Endodermal cell (in vitro differentiated cells): Measurements from ENCODE around the gene FRS2. TPM values are rescaled to one million over a fixed set of nuclear protein-coding genes. Genes with fewer than 3 reads are reported as not detected.

Experiments used
- DNase-seq: peaks from one replicate; pipeline ENCODE4 v3.0.0-alpha.2; 2017
- H3K27ac ChIP-seq: 2 replicates; pipeline ENCODE4 v1.5.1; 2013; ENCODE audit warnings: mild to moderate bottlenecking, low read depth, low read length, moderate library complexity
- H3K27me3 ChIP-seq: 2 replicates; pipeline ENCODE4 v1.6.1; 2013; ENCODE audit warnings: mild to moderate bottlenecking, low read length, moderate library complexity; ENCODE audit not compliant: insufficient read depth, control insufficient read depth, poor library complexity, severe bottlenecking
- H3K36me3 ChIP-seq: 2 replicates; pipeline ENCODE4 v1.7.0; 2013; ENCODE audit warnings: mild to moderate bottlenecking, low read length, moderate library complexity; ENCODE audit not compliant: control insufficient read depth, insufficient read depth
- H3K4me1 ChIP-seq: one replicate; pipeline ENCODE4 v1.7.0; 2013; ENCODE audit warnings: low read length; ENCODE audit not compliant: control insufficient read depth, insufficient read depth
- H3K4me3 ChIP-seq: 2 replicates; pipeline ENCODE4 v1.5.1; 2013; ENCODE audit warnings: mild to moderate bottlenecking, low read length, moderate library complexity
- H3K9ac ChIP-seq: 2 replicates; pipeline ENCODE4 v1.6.1; 2013; ENCODE audit warnings: mild to moderate bottlenecking, low read length, moderate library complexity; ENCODE audit not compliant: poor library complexity, severe bottlenecking; ENCODE audit errors: extremely low read depth
- H3K9me3 ChIP-seq: 2 replicates; pipeline ENCODE4 v1.6.1; 2013; ENCODE audit warnings: mild to moderate bottlenecking, low read length, moderate library complexity; ENCODE audit not compliant: control insufficient read depth
- H3K27ac Mint-ChIP-seq: 2 replicates; pipeline ENCODE4 v1.8.0; 2020; ENCODE audit warnings: mixed read lengths
- H3K27me3 Mint-ChIP-seq: 2 replicates; pipeline ENCODE4 v1.8.0; 2021; ENCODE audit warnings: mild to moderate bottlenecking, mixed read lengths; ENCODE audit not compliant: insufficient read depth
- H3K36me3 Mint-ChIP-seq: 2 replicates; pipeline ENCODE4 v1.8.0; 2020; ENCODE audit warnings: low read depth, mixed read lengths
- H3K4me1 Mint-ChIP-seq: 2 replicates; pipeline ENCODE4 v1.8.0; 2020; ENCODE audit warnings: mixed read lengths
- H3K4me3 Mint-ChIP-seq: 2 replicates; pipeline ENCODE4 v1.8.0; 2020; ENCODE audit warnings: mild to moderate bottlenecking, moderate library complexity, mixed read lengths
- H3K9me3 Mint-ChIP-seq: 2 replicates; pipeline ENCODE4 v1.8.0; 2020; ENCODE audit warnings: mild to moderate bottlenecking, mixed read lengths
- CTCF ChIP-seq: fragments of 200-600 bp; sonication (generic); conservative IDR thresholded peaks from 2 replicates; pipeline ENCODE4 v1.5.0; 2021; ENCODE audit warnings: antibody characterized with exemption, mild to moderate bottlenecking
- WGBS, 2 experiments: methylation state at CpG; one replicate each; pipeline versions ENCODE4 v1.1.5 to v1.1.7; 2013; ENCODE audit warnings: missing lambda C conversion rate in 2 of 2, mixed read lengths in 1 of 2; ENCODE audit not compliant: insufficient coverage in 1 of 2, insufficient read length in 1 of 2; 5-methylcytosine and 5-hydroxymethylcytosine counted together
- total RNA-seq, 2 donors: library from RNA; stranded (reverse); fragmentation: NEBNext Ultra II Directional in 1 of 2; extraction: Animal tissue kit (Norgen Biotek cat#: 25700) in 1 of 2; gene quantifications; 2 replicates in 1 of 2; 3 replicates in 1 of 2; pipeline ENCODE4 v1.2.1, GENCODE V29; 2021

The FRS2 gene
- total RNA-seq, 2 donors from 2014 or later, result 63.1 to 65.8 TPM

- Histone ChIP-seq H3K4me1 (peaks cover 30% of the 10 kb centered on the region), H3K27me3 (no peaks in the 10 kb centered on the region), H3K36me3 (no peaks in the 10 kb centered on the region), H3K9me3 (no peaks in the 10 kb centered on the region), H3K27ac (no peak overlapping the region), H3K4me3 (no peak overlapping the region), H3K9ac (no peak overlapping the region)
- WGBS, 2 experiments, result 100% methylated on average over 1 of the region's 1 CpG; no CpG with 5 or more reads in 1 of the 2 experiments
- H3K36me3 Mint-ChIP-seq, result no peaks in the 10 kb centered on the region
- H3K27me3 Mint-ChIP-seq, result no peaks in the 10 kb centered on the region
- DNase-seq, result no peak
- no peak overlapping the region for H3K27ac Mint-ChIP-seq
- peaks cover 33% of the 10 kb centered on the region for H3K4me1 Mint-ChIP-seq
- H3K9me3 Mint-ChIP-seq, result no peaks in the 10 kb centered on the region
- no peak for TF ChIP-seq CTCF
- H3K4me3 Mint-ChIP-seq, result no peak overlapping the region
Observed at GRCh38 chr12:69435644-69436043, 34.5 kb upstream of the FRS2 start.

GRCh38 chr12:69437073-69437472 is 33.1 kb upstream of the FRS2 start:
- no peak overlapping the region for H3K27ac ChIP-seq
- Mint-ChIP-seq H3K4me1 (peaks cover 32% of the 10 kb centered on the region), H3K4me3 (no peak overlapping the region), H3K36me3 (no peaks in the 10 kb centered on the region), H3K27me3 (no peaks in the 10 kb centered on the region), H3K9me3 (no peaks in the 10 kb centered on the region), H3K27ac (peak overlapping the region; percentile 19)
- no peak overlapping the region for H3K4me3 ChIP-seq
- H3K27me3 ChIP-seq, result no peaks in the 10 kb centered on the region
- H3K9me3 ChIP-seq, result no peaks in the 10 kb centered on the region
- H3K4me1 ChIP-seq, result peaks cover 34% of the 10 kb centered on the region
- H3K9ac ChIP-seq, result no peak overlapping the region
- no peak for TF ChIP-seq CTCF
- whole genome bisulfite sequencing, 2 experiments, result 67 to 72% methylated on average over 2 of the region's 2 CpGs
- no peak for DNase-seq
- no peaks in the 10 kb centered on the region for H3K36me3 ChIP-seq

GRCh38 chr12:69438539-69438938 is 31.6 kb upstream of the FRS2 start:
- 73 to 94% methylated on average over 3 of the region's 3 CpGs for WGBS, 2 experiments
- Mint-ChIP-seq H3K36me3 (no peaks in the 10 kb centered on the region), H3K4me3 (no peak overlapping the region), H3K9me3 (peaks cover 2% of the 10 kb centered on the region), H3K27ac (no peak overlapping the region), H3K4me1 (peaks cover 38% of the 10 kb centered on the region), H3K27me3 (no peaks in the 10 kb centered on the region)
- Histone ChIP-seq H3K27me3 (no peaks in the 10 kb centered on the region), H3K36me3 (no peaks in the 10 kb centered on the region), H3K9ac (no peak overlapping the region), H3K27ac (no peak overlapping the region), H3K4me3 (no peak overlapping the region), H3K9me3 (no peaks in the 10 kb centered on the region), H3K4me1 (peaks cover 39% of the 10 kb centered on the region)
- TF ChIP-seq CTCF, result no peak
- no peak for DNase-seq
